Measurements from ENCODE around the gene GSN.

GRCh38 chr9:121371495-121372061 lies 103.6 kb downstream of the GSN start:
- no peak for TF ChIP-seq POLR2A (IDR thresholded peaks at IDR 0.05)
- TF ChIP-seq CTCF (IDR thresholded peaks at IDR 0.05), result no peak
- no peak for TF ChIP-seq EP300 (IDR thresholded peaks at IDR 0.05)
- no peak for TF ChIP-seq POLR2AphosphoS5 (IDR thresholded peaks at IDR 0.05)

Measured in gastroesophageal sphincter (tissue), 3 donors.